GM18873 (cell line): Measurements from ENCODE around the gene KRTCAP3.
"Not testable (repeated sequence)": the region's sequence is repeated elsewhere in the genome, so short reads cannot be mapped to it uniquely, and the experiment has no call there.

Experiments used
- ATAC-seq: cut with Tn5 transposase; IDR thresholded peaks from one replicate; pipeline ENCODE4 v1.9.1; 2021; ENCODE audit warnings: mild to moderate bottlenecking, moderate library complexity, moderate number of reproducible peaks; ENCODE audit not compliant: unreplicated experiment, low FRiP score

Gene KRTCAP3

DNA sequence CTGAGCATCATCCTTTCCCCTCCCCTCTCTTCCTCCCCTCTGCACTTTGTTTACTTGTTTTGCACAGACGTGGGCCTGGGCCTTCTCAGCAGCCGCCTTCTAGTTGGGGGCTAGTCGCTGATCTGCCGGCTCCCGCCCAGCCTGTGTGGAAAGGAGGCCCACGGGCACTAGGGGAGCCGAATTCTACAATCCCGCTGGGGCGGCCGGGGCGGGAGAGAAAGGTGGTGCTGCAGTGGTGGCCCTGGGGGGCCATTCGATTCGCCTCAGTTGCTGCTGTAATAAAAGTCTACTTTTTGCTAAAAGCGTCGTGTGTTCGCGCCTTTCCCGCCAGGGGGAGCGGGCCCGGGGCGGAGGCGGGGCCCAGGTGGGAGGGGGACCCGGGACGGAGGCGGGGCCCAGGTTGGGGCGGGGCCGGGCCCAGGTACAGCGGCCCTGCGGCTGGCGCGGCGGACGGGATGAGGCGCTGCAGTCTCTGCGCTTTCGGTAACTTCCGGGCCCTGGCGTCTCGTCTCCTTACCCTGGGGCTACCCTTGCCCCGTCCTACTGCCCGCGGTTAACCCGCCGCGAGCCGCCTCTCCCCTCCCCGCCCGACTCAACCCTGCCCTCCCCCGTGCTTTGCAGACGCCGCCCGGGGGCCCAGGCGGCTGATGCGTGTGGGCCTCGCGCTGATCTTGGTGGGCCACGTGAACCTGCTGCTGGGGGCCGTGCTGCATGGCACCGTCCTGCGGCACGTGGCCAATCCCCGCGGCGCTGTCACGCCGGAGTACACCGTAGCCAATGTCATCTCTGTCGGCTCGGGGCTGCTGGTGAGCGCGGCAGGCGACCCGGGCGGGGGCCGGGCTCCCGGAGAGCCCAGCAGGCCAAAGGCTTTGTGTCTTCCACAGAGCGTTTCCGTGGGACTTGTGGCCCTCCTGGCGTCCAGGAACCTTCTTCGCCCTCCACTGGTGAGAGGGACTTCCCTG, at the start of gene KRTCAP3:
TSS of gene KRTCAP3 (plus strand) at position 424 of the 962 bp plus-strand sequence. CDS start at position 456, 32 bp downstream.
- ATAC-seq, result no peak

GRCh38 chr2:27393225-27393624, 49.0 kb upstream of the KRTCAP3 start:
- no peak for ATAC-seq

- ATAC-seq, result no peak
Observed at GRCh38 chr2:27398962-27399361, 43.2 kb upstream of the KRTCAP3 start.

- no peak for ATAC-seq
Observed at GRCh38 chr2:27400348-27401135, 41.6 kb upstream of the KRTCAP3 start.

DNA sequence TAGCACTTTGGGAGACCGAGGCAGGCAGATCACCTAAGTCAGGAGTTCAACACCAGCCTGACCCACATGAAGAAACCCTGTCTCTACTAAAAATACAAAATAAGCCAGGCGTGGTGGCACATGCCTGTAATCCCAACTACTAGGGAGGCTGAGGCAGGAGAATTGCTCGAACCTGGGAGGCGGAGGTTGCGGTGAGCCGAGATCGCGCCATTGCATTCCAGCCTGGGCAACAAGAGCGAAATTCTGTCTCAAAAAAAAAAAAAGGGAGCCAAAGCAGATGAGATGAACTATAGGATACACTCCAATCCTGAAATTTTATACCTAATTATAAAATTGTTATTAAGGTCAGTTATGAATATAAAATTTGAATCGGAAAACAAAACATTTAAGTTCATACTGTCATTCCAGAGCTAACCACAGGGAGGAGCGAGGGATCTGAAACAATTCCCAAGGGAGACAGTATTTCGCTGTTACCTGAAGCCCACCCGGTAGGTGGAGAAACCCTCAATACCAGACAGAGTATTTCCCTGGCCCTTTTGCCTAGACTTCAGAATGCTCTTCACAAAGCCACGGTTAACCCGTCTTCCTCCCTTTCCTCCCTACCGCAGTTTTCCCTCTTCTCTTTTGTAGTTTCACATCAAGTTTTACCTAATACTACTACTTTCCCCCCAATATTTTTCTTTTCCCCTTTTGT, 34.2 kb upstream of the KRTCAP3 start:
- no peak for ATAC-seq

- peak; percentile 22 for ATAC-seq
Observed at GRCh38 chr2:27408601-27409320, 33.4 kb upstream of the KRTCAP3 start.

DNA sequence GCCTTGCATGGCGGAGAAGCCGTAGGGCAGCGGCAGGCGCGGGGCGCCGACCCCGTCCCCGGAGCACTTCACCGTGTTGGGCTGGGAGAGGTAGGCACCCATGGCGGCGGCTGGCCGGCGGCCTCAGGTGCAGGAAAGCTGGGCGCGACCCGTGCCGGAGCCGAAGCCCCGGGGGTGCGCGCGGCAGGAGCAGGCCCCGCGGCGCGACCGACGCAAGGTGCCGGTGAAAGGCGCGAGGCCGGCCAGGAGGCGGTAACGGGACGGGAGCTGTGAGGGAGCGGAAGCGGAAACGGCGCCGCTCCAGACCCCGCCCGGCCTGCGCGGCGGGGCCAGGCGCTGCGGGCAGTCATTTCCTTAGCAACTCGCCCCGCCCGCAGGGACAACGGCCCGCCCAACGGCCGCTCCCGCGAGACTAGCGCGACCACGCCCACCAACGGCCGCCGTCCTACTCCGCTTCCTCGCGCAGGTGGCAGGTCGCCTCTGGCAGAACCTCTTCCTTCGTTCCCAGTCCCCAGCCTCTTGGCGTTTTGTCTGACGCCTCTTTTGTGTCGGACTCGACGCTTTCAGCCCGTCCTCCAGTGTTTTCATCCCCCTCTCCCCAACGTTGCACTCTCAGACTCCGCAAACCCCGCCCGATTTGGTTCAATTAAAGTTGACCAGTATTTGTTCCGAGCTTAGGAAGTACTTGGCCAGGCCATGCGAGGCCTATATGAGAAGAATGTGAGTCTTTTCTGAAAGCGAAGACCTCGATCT, 32.7 kb upstream of the KRTCAP3 start, which contains the start of gene PPM1G:
TSS of gene PPM1G (minus strand) at position 271 of the 753 bp plus-strand sequence. CDS start at position 102, 169 bp downstream.
- ATAC-seq, result peak; percentile 80

DNA sequence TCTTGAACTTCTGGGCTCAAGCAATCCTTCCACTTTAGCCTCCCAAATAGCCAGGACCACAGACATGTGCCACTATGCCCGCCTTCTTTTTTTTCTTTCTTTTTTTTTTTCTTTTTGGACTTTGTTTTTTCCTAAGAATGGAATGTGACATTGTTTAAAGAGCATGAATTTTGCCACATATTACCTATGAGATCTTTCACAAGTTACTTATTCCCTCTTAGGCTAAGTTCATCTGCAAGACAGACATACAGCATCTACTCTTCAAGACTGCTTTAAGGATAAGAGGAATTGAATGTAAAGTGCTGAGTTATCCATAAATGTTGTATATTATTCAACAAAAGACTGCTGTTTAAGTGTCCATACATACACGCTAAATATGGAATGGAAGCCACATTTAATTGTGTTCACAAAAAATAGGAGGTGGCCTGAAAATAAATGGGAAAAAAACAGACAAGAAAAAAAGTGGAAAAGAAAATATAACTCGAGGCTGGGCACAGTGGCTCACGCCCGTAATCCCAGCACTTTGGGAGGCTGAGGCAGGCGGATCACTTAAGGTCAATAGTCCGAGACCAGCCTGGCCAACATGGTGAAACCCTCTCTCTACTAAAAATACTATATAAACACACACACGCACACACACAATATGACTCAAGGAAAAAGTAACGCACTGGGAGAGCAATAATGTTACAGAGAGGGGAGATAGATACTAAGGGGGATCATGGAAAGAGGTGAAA, 29.6 kb upstream of the KRTCAP3 start:
- no peak for ATAC-seq

DNA sequence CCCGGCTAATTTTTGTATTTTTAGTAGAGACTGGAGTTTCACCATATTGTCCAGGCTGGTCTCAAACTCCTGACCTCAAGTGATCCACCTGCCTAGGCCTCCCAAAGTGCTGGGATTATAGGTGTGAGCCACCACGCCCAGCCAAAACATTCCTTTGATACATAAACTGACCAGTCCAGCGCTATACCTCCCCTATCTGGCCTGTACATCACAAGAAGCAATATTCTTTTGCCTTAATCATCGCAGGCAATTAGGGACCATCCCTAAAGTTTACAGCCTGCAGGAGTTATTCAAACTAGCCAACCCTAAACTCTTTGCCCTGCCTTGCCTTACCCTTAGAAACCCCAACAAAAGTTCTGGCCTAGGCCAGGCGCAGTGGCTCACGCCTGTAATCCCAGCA, 26.0 kb upstream of the KRTCAP3 start:
- ATAC-seq, result no peak

DNA sequence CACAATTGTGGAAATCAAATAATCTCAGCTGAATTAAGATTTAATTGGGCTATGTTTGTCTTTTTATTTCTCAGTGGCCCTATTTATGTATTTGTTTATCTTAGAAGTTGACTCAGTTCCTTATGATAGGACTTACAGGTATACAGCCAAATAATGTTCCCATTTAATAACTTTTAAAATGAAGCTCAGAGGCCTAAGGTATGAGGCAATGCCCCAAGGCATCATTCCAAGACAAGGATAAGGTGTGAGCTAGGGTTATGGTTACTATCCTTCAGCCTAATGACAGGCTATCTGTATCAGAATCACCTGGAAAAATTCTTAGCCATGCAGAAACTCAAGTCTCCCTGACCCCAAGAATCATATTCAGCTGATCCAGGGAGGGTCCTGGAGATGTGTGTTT, 21.2 kb upstream of the KRTCAP3 start:
- ATAC-seq, result no peak

DNA sequence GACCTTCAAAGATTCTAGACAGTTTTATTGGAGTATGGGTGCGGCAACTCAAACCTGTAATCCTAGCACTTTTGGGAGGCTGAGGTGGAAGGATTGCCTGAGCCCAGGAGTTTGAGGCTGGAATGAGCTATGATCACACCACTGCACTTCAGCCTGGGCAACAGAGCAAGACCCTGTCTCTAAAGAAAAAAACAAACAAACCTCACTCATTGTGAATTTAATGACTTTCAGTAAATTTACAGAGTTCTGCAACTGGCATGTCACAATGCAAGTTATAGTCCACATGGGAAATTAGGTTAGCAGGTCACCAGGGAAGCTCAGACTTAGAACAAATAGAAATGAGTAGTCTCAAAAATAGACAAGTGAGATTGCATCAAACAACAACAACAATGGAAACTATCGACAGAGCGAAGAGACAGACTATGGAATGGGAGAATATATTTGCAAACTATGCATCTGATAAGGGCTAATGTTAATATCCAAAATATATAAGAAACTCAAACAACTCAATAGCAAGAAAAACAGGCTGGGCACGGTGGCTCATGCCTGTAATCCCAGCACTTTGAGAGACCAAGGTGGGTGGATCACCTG, 20.4 kb upstream of the KRTCAP3 start:
- no peak for ATAC-seq

DNA sequence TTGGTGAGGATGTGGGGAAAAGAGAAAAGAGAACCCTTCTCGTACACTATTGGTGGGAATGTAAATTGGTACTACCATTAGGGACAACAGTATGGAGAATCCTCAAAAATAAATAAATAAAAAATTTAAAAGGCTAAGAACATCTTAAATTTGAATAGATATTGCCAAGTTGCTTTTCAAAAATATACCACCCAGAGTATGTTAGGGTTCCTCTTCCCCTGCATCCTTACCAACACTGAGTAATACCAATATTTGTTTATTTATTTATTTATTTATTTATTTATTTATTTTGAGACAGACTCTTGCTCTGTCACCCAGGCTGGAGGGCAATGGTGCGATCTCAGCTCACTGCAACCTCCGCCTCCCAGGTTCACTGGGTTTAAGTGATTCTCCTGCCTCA, 19.2 kb upstream of the KRTCAP3 start:
- no peak for ATAC-seq

GRCh38 chr2:27425039-27425438, 17.1 kb upstream of the KRTCAP3 start:
- not testable (repeated sequence) for ATAC-seq

DNA sequence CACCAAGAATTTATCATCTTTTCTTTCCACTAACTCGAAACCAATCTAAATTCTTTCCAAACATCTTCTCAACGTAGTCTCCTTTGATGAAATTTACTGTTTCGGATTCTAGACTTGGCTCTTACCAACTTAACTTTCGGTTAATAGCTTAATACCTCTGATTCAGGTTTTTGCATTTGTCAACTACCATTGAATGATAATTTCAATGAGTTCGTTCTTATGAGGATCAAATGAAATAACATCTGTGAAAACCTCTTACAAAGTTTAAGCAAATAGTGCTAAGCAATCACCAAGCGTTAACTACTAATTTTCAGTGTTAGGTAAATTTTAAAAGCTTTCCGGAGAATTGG, 14.3 kb upstream of the KRTCAP3 start:
- ATAC-seq, result no peak

- peak; percentile 66 for ATAC-seq
Observed at GRCh38 chr2:27428213-27428977, 13.8 kb upstream of the KRTCAP3 start, which contains the start of gene NRBP1. Gene NRBP1, plus strand, starts transcription at chr2:27428631. Its CDS starts 4,643 bp downstream, at chr2:27433274.

- peak; percentile 41 for ATAC-seq
Observed at GRCh38 chr2:27428978-27429541, 13.1 kb upstream of the KRTCAP3 start.

- no peak for ATAC-seq
Observed at GRCh38 chr2:27431395-27431794, 10.8 kb upstream of the KRTCAP3 start.
